HG03575 (cell line): ENCODE measurements around the gene KNDC1.

Experiments
- ATAC-seq: cut with Tn5 transposase; IDR thresholded peaks from one replicate; pipeline ENCODE4 v1.9.1; 2021; ENCODE audit not compliant: unreplicated experiment, insufficient number of reproducible peaks, low FRiP score; ENCODE audit errors: extremely low read depth

KNDC1 gene

GRCh38 chr10:133242611-133243356 is 82.8 kb downstream of the KNDC1 start:
- ATAC-seq, result no peak

GRCh38 chr10:133243593-133243992 is 83.6 kb downstream of the KNDC1 start:
- ATAC-seq, result no peak

GRCh38 chr10:133245439-133246235 is 85.6 kb downstream of the KNDC1 start:
- ATAC-seq, result no peak

DNA sequence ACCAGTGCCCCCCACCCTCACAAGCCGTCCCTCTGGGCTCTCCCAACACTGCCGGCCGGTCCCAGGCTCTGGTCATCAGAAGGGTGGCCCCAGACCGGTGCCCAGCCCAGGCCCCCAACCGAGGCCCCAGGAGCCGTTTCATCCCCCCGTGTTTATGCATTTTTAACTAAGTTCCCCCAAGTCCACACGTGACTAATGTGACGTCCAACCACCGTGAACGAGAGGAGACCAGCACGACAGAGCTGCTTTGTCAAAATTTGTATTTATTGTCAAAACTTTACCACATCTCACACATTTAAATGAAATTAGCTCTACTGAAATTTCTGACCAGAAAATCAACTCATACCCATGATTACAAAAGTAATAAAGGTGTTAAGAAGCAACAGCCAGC is 86.2 kb downstream of the KNDC1 start:
- ATAC-seq, result no peak

- ATAC-seq, result no peak
Observed at GRCh38 chr10:133247681-133248333, 87.8 kb downstream of the KNDC1 start.

GRCh38 chr10:133248334-133248715 is 88.3 kb downstream of the KNDC1 start:
- ATAC-seq, result no peak

- ATAC-seq, result no peak
Observed at GRCh38 chr10:133249094-133249780, 89.2 kb downstream of the KNDC1 start.

- ATAC-seq, result no peak
Observed at GRCh38 chr10:133249975-133250754, 90.1 kb downstream of the KNDC1 start.

DNA sequence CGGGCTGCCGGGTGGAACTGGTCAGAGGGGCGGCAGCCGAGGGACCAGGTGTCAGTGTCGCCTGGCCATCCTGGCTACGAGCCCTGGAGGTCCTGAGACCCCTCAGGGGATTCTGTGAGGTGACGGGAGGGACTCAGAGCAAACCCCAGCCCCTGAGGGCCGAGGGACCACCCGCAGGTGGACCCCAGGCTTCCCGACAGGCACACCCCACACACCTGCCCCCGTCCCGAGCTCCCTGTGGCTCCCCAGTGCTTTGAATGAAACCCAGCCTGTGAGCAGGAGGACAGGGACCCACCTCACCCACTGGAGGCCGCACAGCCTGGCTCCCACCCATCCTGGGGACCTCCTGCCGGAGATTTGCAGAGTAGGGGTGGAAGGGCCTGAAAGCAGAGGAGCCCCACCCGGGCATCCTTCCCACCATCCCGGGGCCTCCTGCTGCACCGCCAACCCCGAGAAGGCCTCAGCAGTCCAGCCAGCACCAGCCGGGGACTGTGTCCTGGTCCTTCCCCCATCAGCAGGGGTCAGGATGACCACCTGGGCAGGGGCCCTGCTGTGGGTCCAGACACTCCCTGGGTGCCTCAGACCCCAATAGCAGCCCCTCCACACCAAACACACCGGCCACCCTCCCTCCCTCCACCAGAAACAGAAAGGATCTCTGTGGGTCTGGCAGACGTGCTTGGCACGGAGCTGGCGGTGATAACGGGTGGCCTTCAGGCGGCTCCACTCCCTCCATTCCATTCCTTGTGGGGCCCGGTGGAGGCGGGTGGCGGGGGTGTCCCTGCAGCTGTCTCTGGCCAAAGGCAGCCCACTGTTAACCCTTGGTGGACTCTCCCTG is 91.6 kb downstream of the KNDC1 start:
- no peak for ATAC-seq

GRCh38 chr10:133252223-133252552 is 92.2 kb downstream of the KNDC1 start:
- ATAC-seq, result no peak

DNA sequence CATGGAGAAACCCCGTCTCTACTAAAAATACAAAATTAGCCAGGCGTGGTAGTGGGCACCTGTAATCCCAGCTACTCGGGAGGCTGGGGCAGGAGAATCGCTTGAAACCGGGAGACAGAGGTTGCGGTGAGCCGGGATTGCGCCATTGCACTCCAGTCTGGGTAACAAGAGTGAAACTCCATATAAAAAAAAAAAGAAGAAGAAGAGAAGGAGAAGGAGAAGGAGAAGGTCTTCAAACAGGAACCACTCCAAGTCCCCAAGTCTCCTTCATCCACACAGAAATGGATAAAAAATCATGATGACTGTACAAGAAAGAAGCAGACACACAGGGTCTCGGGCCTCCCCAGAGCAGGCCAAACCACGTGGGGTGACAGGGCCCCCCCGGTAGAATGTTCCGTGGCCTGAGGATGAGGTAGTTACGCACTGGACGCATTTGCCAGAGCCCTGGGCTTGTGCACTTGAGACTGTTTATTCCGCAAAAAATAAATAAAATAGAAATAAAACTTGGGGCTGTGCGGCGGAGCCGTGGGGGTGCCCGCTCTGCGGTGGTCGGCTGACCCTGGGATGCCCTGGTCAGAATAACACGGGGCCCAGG is 93.4 kb downstream of the KNDC1 start:
- ATAC-seq, result no peak

GRCh38 chr10:133254421-133255120 is 94.6 kb downstream of the KNDC1 start:
- no peak for ATAC-seq

DNA sequence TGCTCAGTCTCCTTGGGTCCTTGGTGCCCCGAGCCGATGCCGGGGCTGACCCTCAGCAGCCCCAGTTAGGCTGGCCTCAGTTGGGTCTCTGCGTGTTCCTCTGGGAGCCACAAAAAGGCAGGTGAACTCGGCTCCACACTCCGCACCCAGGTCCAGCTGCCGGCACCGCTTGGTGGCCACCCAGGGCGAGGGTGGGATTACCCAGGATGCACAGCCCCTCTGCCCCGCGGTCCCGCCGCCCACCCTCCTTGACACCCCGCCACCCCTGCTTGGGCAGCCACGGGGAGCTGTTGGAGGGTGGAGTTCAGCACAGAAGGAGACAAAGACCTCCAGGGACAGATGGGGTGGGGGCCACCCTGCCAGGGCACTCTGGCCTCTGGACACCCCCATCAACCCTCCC is 95.3 kb downstream of the KNDC1 start:
- no peak for ATAC-seq

GRCh38 chr10:133257489-133258065 is 97.6 kb downstream of the KNDC1 start:
- no peak for ATAC-seq

- no peak for ATAC-seq
Observed at GRCh38 chr10:133258066-133258817, 98.2 kb downstream of the KNDC1 start.
